ENCODE measurements around the gene MAP1LC3B2.

The MAP1LC3B2 gene

GRCh38 chr12:116538076-116538591 lies 21.0 kb upstream of the MAP1LC3B2 start:
- DNase-seq: no peak

GRCh38 chr12:116538682-116539305 lies 20.4 kb upstream of the MAP1LC3B2 start:
- DNase-seq: no peak

GRCh38 chr12:116539361-116539771 lies 19.8 kb upstream of the MAP1LC3B2 start:
- peak; percentile 14 for DNase-seq

GRCh38 chr12:116539905-116540482 lies 19.2 kb upstream of the MAP1LC3B2 start:
- peak; percentile 84 for DNase-seq

GRCh38 chr12:116540622-116541152 lies 18.5 kb upstream of the MAP1LC3B2 start:
- DNase-seq: no peak

- no peak for DNase-seq
These were observed 17.4 kb upstream of the MAP1LC3B2 start for GRCh38 chr12:116541547-116542344.

- DNase-seq: no peak
These were observed 16.7 kb upstream of the MAP1LC3B2 start for GRCh38 chr12:116542345-116542956.

GRCh38 chr12:116544656-116545055 lies 14.5 kb upstream of the MAP1LC3B2 start:
- no peak for DNase-seq

- DNase-seq: no peak
These were observed 14.0 kb upstream of the MAP1LC3B2 start for GRCh38 chr12:116545144-116545543.

- no peak for DNase-seq
These were observed 13.2 kb upstream of the MAP1LC3B2 start for GRCh38 chr12:116545936-116546335.

GRCh38 chr12:116547955-116548501 lies 11.2 kb upstream of the MAP1LC3B2 start:
- DNase-seq: no peak

GRCh38 chr12:116549993-116550392 lies 9.2 kb upstream of the MAP1LC3B2 start:
- DNase-seq: no peak

- DNase-seq: no peak
These were observed 8.0 kb upstream of the MAP1LC3B2 start for GRCh38 chr12:116551151-116551550.

- no peak for DNase-seq
These were observed 7.6 kb upstream of the MAP1LC3B2 start for GRCh38 chr12:116551619-116551951.

GRCh38 chr12:116551952-116552772 lies 7.0 kb upstream of the MAP1LC3B2 start:
- no peak for DNase-seq

- DNase-seq: no peak
These were observed 6.3 kb upstream of the MAP1LC3B2 start for GRCh38 chr12:116552773-116553373.

GRCh38 chr12:116556356-116556952 lies 2.7 kb upstream of the MAP1LC3B2 start:
- DNase-seq: no peak

GRCh38 chr12:116556964-116557698 lies 2.0 kb upstream of the MAP1LC3B2 start:
- DNase-seq: no peak

GRCh38 chr12:116558280-116559161 lies 660 bp upstream of the MAP1LC3B2 start:
- DNase-seq: no peak
